Measurements from ENCODE around the gene CCDC191.

DNA sequence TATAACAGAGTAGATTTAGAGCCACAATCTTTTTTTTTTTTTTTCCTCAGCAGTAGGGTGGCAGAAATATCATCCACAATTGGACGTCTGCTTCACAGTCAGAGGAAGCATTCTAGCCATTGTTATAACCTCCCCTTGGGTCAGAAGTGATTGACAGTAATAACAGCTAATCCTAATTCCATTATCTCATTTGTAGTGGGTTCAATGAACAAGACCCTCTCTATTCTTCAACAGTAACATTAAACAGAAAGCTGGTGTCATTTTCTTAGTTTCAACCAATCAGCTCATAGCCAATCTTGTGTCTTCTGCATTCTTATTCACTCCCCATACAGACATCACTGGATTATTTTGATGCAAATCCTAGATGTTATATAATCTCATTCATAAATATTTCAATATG is 44.8 kb upstream of the CCDC191 start:
- TF ChIP-seq ARNTL (CRISPR knock-in tag; IDR thresholded peaks at IDR 0.05; ENCODE audit: borderline replicate concordance, low read depth) (no peak), TOX (CRISPR knock-in tag; IDR thresholded peaks at IDR 0.05; ENCODE audit: borderline replicate concordance) (no peak), ZNF565 (CRISPR knock-in tag; conservative IDR thresholded peaks at IDR 0.05; ENCODE audit: low read depth) (no peak)
